ENCODE measurements around the gene NOS2.
"Not testable (repeated sequence)": the region's sequence is repeated elsewhere in the genome, so short reads cannot be mapped to it uniquely, and the experiment has no call there.

NOS2 gene

GRCh38 chr17:27800522-27800921 is at the start of gene NOS2:
TSS of gene NOS2 (minus strand) at chr17:27800529. CDS start at chr17:27798809, 1,720 bp downstream.
- ATAC-seq (no peak), DNase-seq (no peak)

GRCh38 chr17:27849474-27850185 is 49.3 kb upstream of the NOS2 start:
- ATAC-seq (no peak), DNase-seq (no peak)

GRCh38 chr17:27848931-27849330 is 48.6 kb upstream of the NOS2 start:
- ATAC-seq (no peak), DNase-seq (no peak)

GRCh38 chr17:27846808-27847307 is 46.5 kb upstream of the NOS2 start:
- ATAC-seq, DNase-seq: not testable (repeated sequence)

GRCh38 chr17:27846042-27846655 is 45.8 kb upstream of the NOS2 start:
- ATAC-seq (peak; percentile 61), DNase-seq (peak; percentile 42)

GRCh38 chr17:27845264-27846041 is 45.1 kb upstream of the NOS2 start:
- no peak for DNase-seq
- ATAC-seq: no peak

GRCh38 chr17:27840688-27841087 is 40.4 kb upstream of the NOS2 start:
- no peak for DNase-seq

GRCh38 chr17:27840406-27840678 is 40.0 kb upstream of the NOS2 start:
- peak; percentile 63 for ATAC-seq
- DNase-seq: not testable (repeated sequence)

More at GRCh38 chr17:27840688-27841087, 40.4 kb upstream of the NOS2 start:
- no peak for ATAC-seq

GRCh38 chr17:27839571-27840405 is 39.5 kb upstream of the NOS2 start:
- ATAC-seq, DNase-seq: not testable (repeated sequence)

- not testable (repeated sequence) for ATAC-seq, DNase-seq
Measured at GRCh38 chr17:27838607-27839006, 38.3 kb upstream of the NOS2 start.

GRCh38 chr17:27837769-27838168 is 37.4 kb upstream of the NOS2 start:
- not testable (repeated sequence) for ATAC-seq, DNase-seq

GRCh38 chr17:27836651-27837050 is 36.3 kb upstream of the NOS2 start:
- DNase-seq (no peak), ATAC-seq (no peak)

- ATAC-seq: no peak
- no peak for DNase-seq
Measured at GRCh38 chr17:27834571-27834970, 34.2 kb upstream of the NOS2 start.

GRCh38 chr17:27832831-27833230 is 32.5 kb upstream of the NOS2 start:
- no peak for ATAC-seq

GRCh38 chr17:27829888-27830287 is 29.6 kb upstream of the NOS2 start:
- not testable (repeated sequence) for DNase-seq, ATAC-seq

More at GRCh38 chr17:27832831-27833230, 32.5 kb upstream of the NOS2 start:
- no peak for DNase-seq

GRCh38 chr17:27829143-27829711 is 28.9 kb upstream of the NOS2 start:
- DNase-seq: not testable (repeated sequence)
- ATAC-seq: peak; percentile 66

- DNase-seq: no peak
- ATAC-seq: no peak
Measured at GRCh38 chr17:27825459-27825858, 25.1 kb upstream of the NOS2 start.

GRCh38 chr17:27824745-27825144 is 24.4 kb upstream of the NOS2 start:
- DNase-seq (no peak), ATAC-seq (no peak)

GRCh38 chr17:27824176-27824715 is 23.9 kb upstream of the NOS2 start:
- ATAC-seq (no peak), DNase-seq (no peak)

- DNase-seq, ATAC-seq: not testable (repeated sequence)
Measured at GRCh38 chr17:27822108-27822507, 21.8 kb upstream of the NOS2 start.

GRCh38 chr17:27821318-27821717 is 21.0 kb upstream of the NOS2 start:
- DNase-seq (no peak), ATAC-seq (no peak)

All from stimulated activated naive CD8-positive, alpha-beta T cell treated with anti-CD3 and anti-CD28 coated beads, Interleukin-15, Interleukin-2, amounts not matched to agents 100 U/mL and 50 U/mL, for 24 hours (primary cell).